DOHH2 (cell line): ENCODE data around the gene OTUD7B.

ENCODE experiments used
- EZH2phosphoT487 ChIP-seq: fragments of 200-600 bp; sonication (generic); IDR thresholded peaks from 2 replicates; pipeline ENCODE4 v1.6.1; 2017; ENCODE audit warnings: borderline replicate concordance, mild to moderate bottlenecking, antibody characterized with exemption, low read length, moderate library complexity, mixed read lengths
- TF ChIP-seq, protein P1 (sequence below): fragments of 200-600 bp; sonication (generic); IDR thresholded peaks from one replicate; pipeline ENCODE4 v1.5.1; 2014; ENCODE audit warnings: antibody characterized with exemption, mild to moderate bottlenecking, low read depth, low read length; ENCODE audit not compliant: poor library complexity, severe bottlenecking

DNA sequence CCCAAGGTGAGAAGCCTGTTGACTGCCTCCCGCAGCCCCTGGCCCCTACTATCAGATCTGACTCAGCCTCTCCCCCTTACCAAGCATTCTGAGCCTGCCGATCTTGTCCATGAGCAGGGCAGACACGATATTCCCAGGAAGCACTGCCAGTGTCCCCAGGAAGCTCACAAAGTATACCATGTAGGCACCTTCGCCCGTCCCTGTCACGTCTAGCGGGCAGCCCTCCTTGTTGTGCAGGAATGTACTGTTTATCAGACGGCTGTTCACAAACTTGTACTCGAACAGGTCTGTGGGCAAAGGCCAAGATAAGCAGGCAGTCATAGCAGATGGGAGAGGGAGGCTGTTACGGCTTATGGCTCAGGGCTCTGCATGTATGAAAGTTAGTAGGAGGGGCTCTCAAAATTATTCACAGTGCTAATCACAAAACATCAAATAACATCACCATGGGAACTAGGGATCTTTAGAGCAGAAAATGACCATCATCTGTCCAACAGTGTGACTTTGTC lies 103.9 kb downstream of the OTUD7B start:
- TF ChIP-seq, protein P1, sequence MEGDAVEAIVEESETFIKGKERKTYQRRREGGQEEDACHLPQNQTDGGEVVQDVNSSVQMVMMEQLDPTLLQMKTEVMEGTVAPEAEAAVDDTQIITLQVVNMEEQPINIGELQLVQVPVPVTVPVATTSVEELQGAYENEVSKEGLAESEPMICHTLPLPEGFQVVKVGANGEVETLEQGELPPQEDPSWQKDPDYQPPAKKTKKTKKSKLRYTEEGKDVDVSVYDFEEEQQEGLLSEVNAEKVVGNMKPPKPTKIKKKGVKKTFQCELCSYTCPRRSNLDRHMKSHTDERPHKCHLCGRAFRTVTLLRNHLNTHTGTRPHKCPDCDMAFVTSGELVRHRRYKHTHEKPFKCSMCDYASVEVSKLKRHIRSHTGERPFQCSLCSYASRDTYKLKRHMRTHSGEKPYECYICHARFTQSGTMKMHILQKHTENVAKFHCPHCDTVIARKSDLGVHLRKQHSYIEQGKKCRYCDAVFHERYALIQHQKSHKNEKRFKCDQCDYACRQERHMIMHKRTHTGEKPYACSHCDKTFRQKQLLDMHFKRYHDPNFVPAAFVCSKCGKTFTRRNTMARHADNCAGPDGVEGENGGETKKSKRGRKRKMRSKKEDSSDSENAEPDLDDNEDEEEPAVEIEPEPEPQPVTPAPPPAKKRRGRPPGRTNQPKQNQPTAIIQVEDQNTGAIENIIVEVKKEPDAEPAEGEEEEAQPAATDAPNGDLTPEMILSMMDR, result no peak
- TF ChIP-seq EZH2phosphoT487, result no peak
